RCC 7860 (cell line): ENCODE measurements around the gene TRAK2.
"Not testable (repeated sequence)": the region's sequence is repeated elsewhere in the genome, so short reads cannot be mapped to it uniquely, and the experiment has no call there.

ENCODE experiments used
- DNase-seq: peaks from one replicate; pipeline ENCODE4 v3.0.0-alpha.2; 2015; ENCODE audit warnings: low spot score
- FAIRE-seq: peaks from 2 replicates; lab custom pipeline; 2012; peaks lifted over from hg19 to GRCh38; lab: Jason Lieb, UNC

TRAK2 gene

GRCh38 chr2:201452058-201452921, 1.0 kb upstream of the TRAK2 start:
- FAIRE-seq = no peak
- no peak for DNase-seq

DNA sequence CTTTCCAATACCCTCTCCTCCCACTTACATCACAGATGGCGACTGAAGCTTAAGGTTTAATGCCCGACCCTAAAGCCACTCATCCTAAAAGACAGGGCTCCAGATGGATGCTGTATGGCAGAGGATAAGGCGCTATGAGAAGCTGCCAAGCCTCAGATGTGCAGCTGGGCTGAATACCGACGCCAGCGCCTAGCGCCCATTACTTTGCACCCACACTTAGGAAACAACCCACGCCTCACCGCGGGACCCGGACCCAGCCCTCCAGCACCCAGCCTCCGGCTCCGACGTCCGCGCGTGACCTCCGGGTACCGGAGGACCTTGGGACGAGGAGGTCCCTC, 335 bp downstream of the TRAK2 start:
- FAIRE-seq (no peak), DNase-seq (no peak)

- no peak for FAIRE-seq
- DNase-seq = no peak
Measured at GRCh38 chr2:201448701-201449100, 2.6 kb downstream of the TRAK2 start.

- FAIRE-seq (no peak), DNase-seq (no peak)
Measured at GRCh38 chr2:201448061-201448460, 3.2 kb downstream of the TRAK2 start.

- DNase-seq = no peak
- FAIRE-seq = no peak
Measured at GRCh38 chr2:201447086-201447485, 4.2 kb downstream of the TRAK2 start.

DNA sequence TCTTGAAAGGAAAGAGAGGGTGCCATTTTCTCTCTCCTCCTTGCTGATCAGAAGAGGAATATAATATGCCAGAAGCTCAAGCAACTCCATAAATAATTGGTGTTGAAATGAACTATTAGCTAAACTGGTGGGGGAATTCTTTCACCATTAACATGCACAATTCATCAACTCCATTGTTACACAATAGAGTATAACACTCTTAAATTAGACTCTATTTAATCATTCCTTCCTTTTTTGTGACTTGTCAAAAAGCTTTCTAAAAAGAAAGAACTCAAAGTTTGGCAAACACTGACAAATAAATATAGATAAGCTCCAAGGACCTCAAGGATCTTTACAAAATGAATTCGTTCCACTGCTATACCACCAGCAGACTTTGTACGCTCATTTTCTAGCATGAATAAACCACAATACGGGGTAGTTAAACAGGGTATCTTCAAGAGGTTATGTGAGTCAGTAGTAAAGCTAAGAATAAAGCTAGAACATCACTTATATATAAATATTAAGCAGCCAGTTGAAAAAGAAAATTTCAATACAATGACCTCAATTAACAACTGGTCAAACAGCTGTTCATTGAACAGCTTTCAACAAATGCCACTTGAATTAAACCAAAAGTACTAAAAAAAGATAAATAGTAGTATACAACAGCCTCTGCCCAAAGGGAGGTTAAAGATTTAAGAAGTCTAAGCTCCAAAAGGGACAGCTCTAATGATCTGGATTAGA, 6.4 kb downstream of the TRAK2 start:
- DNase-seq = no peak
- no peak for FAIRE-seq

DNA sequence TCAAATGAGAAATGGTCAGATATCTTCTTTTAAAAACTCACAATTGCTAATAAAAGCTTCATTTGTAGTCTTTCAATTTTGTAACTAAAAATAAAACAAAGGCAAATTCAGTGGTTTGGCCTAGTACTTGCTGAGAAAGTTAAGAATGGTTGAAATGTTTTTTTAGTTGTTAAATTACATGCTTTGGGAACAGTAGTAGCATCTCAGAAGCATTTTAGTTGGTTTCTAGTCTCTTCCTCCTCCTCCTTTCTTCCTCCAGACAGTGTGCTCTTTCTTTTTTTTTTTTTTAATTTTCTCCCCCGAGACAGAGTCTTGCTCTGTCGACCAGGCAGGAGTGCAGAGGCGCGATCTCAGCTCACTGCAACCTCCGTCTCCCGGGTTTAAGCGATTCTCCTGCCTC, 9.8 kb downstream of the TRAK2 start:
- no peak for FAIRE-seq
- DNase-seq = no peak

- FAIRE-seq = no peak
Measured at GRCh38 chr2:201440182-201440581, 11.1 kb downstream of the TRAK2 start.

GRCh38 chr2:201439336-201439922, 11.8 kb downstream of the TRAK2 start:
- not testable (repeated sequence) for DNase-seq, FAIRE-seq

More at GRCh38 chr2:201440182-201440581, 11.1 kb downstream of the TRAK2 start:
- DNase-seq = no peak

DNA sequence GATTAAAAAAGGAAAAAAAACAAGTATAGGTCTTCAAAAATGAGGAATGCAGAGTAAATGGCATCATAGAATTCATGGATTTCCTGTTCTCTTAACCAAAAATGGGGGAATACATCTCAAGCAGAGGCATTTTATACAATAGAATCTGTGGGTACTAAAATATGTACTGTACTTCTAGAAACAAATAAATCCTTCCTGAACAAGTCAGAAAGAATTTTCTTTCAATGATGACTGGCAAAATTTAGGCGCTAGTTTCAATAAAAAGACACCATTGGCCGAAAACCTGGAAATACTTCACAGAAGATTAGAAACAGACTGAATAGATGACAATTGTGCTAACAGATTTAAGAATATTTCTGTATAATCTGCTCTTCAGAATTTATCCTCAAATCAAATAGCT, 15.1 kb downstream of the TRAK2 start:
- FAIRE-seq (no peak), DNase-seq (no peak)

DNA sequence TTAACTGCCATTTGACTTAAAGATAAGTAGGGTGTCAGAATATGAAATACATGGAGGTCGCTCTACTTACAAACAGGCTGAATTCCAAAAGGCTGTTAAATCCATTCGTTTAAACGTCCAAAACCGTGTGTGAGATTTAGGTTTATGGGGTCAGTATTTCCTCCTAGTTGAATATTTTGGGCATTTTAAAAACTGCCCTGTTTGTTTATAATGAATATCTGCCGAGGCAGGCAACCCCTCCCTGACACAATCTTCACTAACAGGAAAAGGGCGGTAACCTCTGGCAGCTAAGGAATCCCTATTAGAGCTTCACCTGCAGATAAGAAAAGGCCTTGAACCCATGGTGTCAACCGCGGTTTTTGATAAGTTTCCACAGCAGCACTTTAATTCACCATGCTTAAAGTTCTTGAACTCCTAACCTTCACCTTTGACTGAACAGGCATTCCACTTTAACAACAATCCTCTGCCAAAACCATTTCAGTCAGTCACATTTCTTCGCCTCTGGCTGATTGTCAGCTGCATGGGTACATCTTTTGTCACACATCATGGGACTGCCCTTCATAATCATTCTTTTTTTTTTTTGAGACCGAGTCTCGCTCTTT, 17.8 kb downstream of the TRAK2 start:
- no peak for DNase-seq
- no peak for FAIRE-seq

- DNase-seq = no peak
- FAIRE-seq = no peak
Measured at GRCh38 chr2:201432621-201433393, 18.5 kb downstream of the TRAK2 start.

DNA sequence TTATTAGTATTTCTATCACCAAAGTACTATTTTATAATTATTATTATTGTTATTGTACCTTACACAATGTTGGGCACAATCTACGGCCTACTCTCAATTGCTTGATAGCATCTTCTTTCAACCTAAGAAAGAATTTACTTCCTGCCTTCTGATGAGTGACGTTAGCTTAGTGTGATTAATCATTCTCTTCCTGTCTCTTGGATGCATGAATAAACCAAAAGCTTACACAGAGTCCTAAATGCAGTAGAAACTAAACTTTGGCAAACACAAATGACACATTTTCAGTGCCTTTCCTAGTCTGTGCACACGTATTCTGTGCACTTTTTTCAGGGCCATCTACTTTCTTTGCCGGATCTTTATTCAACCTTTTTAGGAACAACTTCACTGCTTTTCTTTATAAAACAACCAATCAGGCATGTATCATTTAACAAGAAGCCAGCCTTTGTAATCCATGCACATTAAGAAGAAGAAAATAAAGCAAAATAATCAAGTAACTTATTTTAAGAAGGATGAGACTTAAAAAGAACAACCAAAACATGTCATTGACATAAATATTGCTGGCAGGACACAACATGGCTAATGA, 19.1 kb downstream of the TRAK2 start:
- FAIRE-seq = peak; percentile 85

GRCh38 chr2:201430839-201431238, 20.4 kb downstream of the TRAK2 start:
- no peak for DNase-seq
- no peak for FAIRE-seq

More for the DNA sequence above, 19.1 kb downstream of the TRAK2 start:
- DNase-seq = peak; percentile 81

DNA sequence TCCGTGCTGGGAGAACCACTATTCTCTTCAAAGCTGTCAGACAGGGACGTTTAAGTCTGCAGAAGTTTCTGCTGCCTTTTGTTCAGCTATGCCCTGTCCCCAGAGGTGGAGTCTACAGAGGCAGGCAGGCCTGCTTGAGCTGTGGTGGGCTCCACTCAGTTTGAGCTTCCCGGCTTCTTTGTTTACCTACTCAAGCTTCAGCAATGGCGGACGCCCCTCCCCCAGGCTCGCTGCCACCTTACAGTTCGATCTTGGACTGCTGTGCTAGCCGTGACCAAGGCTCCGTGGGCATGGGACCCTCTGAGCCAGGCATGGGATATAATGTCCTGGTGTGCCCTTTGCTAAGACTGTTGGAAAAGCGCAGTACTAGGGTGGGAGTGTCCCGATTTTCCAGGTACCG, 20.9 kb downstream of the TRAK2 start:
- DNase-seq, FAIRE-seq: not testable (repeated sequence)

- FAIRE-seq, DNase-seq: not testable (repeated sequence)
Measured at GRCh38 chr2:201429835-201430234, 21.4 kb downstream of the TRAK2 start.

DNA sequence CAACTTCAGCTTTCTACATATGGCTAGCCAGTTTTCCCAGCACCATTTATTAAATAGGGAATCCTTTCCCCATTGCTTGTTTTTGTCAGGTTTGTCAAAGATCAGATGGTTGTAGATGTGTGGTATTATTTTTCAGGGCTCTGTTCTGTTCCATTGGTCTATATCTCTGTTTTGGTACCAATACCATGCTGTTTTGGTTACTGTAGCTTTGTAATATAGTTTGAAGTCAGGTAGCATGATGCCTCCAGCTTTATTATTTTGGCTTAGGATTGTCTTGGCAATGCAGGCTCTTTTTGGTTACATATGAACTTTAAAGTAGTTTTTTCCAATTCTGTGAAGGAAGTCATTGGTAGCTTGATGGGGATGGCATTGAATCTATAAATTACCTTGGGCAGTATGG, 22.9 kb downstream of the TRAK2 start:
- FAIRE-seq, DNase-seq: not testable (repeated sequence)

DNA sequence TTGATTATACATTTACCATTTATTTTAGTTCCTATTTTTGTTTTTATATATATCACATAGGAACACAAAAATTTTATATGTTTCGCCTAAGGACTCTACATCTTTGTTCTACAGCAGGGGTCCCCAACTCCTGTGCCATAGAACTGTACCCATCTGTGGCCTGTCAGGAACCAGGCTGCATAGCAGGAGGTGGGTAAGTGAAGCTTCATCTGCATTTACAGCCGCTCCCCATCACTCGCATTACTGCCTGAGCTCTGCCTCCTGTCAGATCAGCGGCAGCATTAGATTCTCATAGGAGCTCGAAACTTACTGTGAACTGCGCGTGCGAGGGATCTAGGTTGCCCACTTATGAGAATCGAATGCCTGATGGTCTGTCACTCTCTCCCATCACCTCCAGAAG, 25.3 kb downstream of the TRAK2 start:
- no peak for FAIRE-seq
- DNase-seq = no peak

- FAIRE-seq (no peak), DNase-seq (no peak)
Measured at GRCh38 chr2:201420442-201421113, 30.7 kb downstream of the TRAK2 start.

DNA sequence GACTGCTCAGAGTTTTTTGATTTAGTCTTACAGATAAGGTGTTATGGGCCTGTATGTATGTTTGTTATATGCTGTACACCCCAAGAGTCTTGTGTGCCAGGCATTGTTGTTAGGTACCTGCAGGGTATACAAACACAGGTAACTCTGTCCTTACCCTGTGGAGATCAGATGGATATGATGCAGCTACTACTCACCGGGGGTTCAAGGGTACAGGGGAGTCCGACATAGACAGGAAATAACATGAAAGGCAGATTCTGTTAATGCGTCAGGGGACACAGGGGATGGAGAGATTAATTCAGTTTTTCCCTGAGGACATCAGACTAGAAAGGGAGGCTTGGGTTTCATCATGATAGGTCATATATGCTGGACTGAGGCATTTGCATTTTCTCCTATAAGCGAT, 31.3 kb downstream of the TRAK2 start:
- FAIRE-seq = no peak

More for the DNA sequence above, 31.3 kb downstream of the TRAK2 start:
- DNase-seq = no peak
